HCT116 (cell line): ENCODE data around the gene CCP110. TPM values are rescaled to one million over a fixed set of nuclear protein-coding genes. Genes with fewer than 3 reads are reported as not detected.

Source experiments
- ATAC-seq: fragments of 200-7000 bp; cut with Tn5 transposase; 2 replicates; pipeline ENCODE4 v1.9.1; 2020; ENCODE audit warnings: mild to moderate bottlenecking, moderate library complexity
- BruUV-seq: library from RNA; stranded (reverse); fragments of 400-500 nt; replicated peaks from 2 replicates; lab custom pipeline; 2021; lab: Mats Ljungman, UMichigan
- CTCF ChIA-PET: fragments of 300-600 bp; sonication (Branson Sonifier 250); formaldehyde crosslinking; loops from one replicate; lab custom pipeline; 2021; ENCODE audit warnings: antibody characterized with exemption; lab: Charles Lee
- POLR2A ChIA-PET: fragments of 300-600, 350-600 bp; sonication (Branson Sonifier 250); formaldehyde crosslinking; loops from one replicate; lab custom pipeline; 2021; ENCODE audit warnings: antibody characterized with exemption; lab: Charles Lee
- RAD21 ChIA-PET, 2 experiments: fragments of 300-600 bp; sonication (Branson Sonifier 250); formaldehyde crosslinking; loops; one replicate each; lab custom pipeline; 2023; ENCODE audit warnings: low total read pairs in 2 of 2; ENCODE audit not compliant: uncharacterized antibody in 2 of 2, unreplicated experiment in 2 of 2, low non-redundant PET in 1 of 2; lab: Charles Lee
- DNase-seq: peaks from one replicate; pipeline ENCODE4 v3.0.0-alpha.2; 2010; ENCODE audit warnings: low read depth, low spot score
- H2AFZ ChIP-seq: fragments of 200-600 bp; shearing (Covaris generic), sonication (generic); 2 replicates; pipeline ENCODE4 v1.6.1; 2017; ENCODE audit warnings: low read depth, mixed run types, mixed read lengths, antibody characterized with exemption, low read length; ENCODE audit not compliant: poor library complexity, severe bottlenecking
- H3K27ac ChIP-seq: 2 replicates; pipeline ENCODE4 v1.5.1; 2012; ENCODE audit warnings: low read depth, low read length
- H3K27me3 ChIP-seq: fragments of 200-600 bp; sonication (generic); 2 replicates; pipeline ENCODE4 v1.6.1; 2016; ENCODE audit warnings: mixed run types, low read length, mixed read lengths; ENCODE audit not compliant: insufficient read depth
- H3K36me3 ChIP-seq, 2 experiments: fragments of 200-500 bp in 1 of 2; fragments of 200-600 bp in 1 of 2; sonication (Bioruptor generic) in 1 of 2; sonication (generic) in 1 of 2; 2 replicates each; pipeline versions ENCODE4 v1.5.1 to v1.6.1; 2014 to 2016; ENCODE audit warnings: low read length in 2 of 2, inconsistent platforms in 1 of 2, mixed read lengths in 1 of 2, mixed run types in 1 of 2; ENCODE audit not compliant: insufficient read depth in 2 of 2, control insufficient read depth in 1 of 2
- H3K4me1 ChIP-seq, 2 experiments: fragments of 200-600 bp in 1 of 2; sonication (generic) in 1 of 2; 2 replicates each; pipeline versions ENCODE4 v1.5.1 to v1.6.1; 2012 to 2017; ENCODE audit warnings: low read length in 2 of 2, inconsistent platforms in 1 of 2, mild to moderate bottlenecking in 1 of 2, mixed read lengths in 1 of 2, mixed run types in 1 of 2, moderate library complexity in 1 of 2; ENCODE audit not compliant: insufficient read depth in 2 of 2, control insufficient read depth in 1 of 2
- H3K4me2 ChIP-seq: fragments of 200-600 bp; sonication (generic); 2 replicates; pipeline ENCODE4 v1.6.1; 2017; ENCODE audit warnings: mixed run types, low read length, mixed read lengths
- H3K4me3 ChIP-seq, 2 experiments: fragments of 200-600 bp in 1 of 2; sonication (generic) in 1 of 2; replicated peaks in 1 of 2; 2 replicates each; pipeline ENCODE4 v1.5.1; 2011 to 2016; ENCODE audit warnings: low read length in 2 of 2, control low read depth in 1 of 2, low read depth in 1 of 2, mild to moderate bottlenecking in 1 of 2, mixed read lengths in 1 of 2, mixed run types in 1 of 2
- H3K79me2 ChIP-seq: fragments of 200-600 bp; sonication (generic); 2 replicates; pipeline ENCODE4 v1.6.1; 2017; ENCODE audit warnings: mild to moderate bottlenecking, mixed run types, low read length, moderate library complexity, mixed read lengths; ENCODE audit not compliant: insufficient read depth
- H3K9ac ChIP-seq: fragments of 200-600 bp; sonication (generic); 2 replicates; pipeline ENCODE4 v1.6.1; 2016; ENCODE audit warnings: low read length, mixed read lengths
- H3K9me2 ChIP-seq: fragments of 200-600 bp; sonication (generic), shearing (Covaris generic); 2 replicates; pipeline ENCODE4 v1.6.1; 2017; ENCODE audit warnings: mixed run types, mild to moderate bottlenecking, moderate library complexity; ENCODE audit not compliant: insufficient read depth
- H3K9me3 ChIP-seq, 2 experiments: fragments of 200-500 bp in 1 of 2; fragments of 200-600 bp in 1 of 2; sonication (Bioruptor generic) in 1 of 2; sonication (generic) in 1 of 2; 2 replicates each; pipeline ENCODE4 v1.6.1; 2014 to 2017; ENCODE audit warnings: low read length in 2 of 2, mixed read lengths in 2 of 2, inconsistent platforms in 1 of 2, low read depth in 1 of 2, mild to moderate bottlenecking in 1 of 2, mixed run types in 1 of 2, moderate library complexity in 1 of 2; ENCODE audit not compliant: control insufficient read depth in 1 of 2, insufficient read depth in 1 of 2
- H4K20me1 ChIP-seq: fragments of 200-600 bp; sonication (generic), shearing (Covaris generic); 2 replicates; pipeline ENCODE4 v1.6.1; 2017; ENCODE audit warnings: mixed run types, mild to moderate bottlenecking, moderate library complexity; ENCODE audit not compliant: insufficient read depth
- CTCF ChIP-seq, 3 experiments: fragments of 200-600 bp in 1 of 3; sonication (generic) in 1 of 3; IDR thresholded peaks in 2 of 3; conservative IDR thresholded peaks in 1 of 3; 2 replicates each; pipeline ENCODE4 v1.5.1; 2012 to 2017; ENCODE audit warnings: low read depth in 2 of 3, low read length in 2 of 3, antibody characterized with exemption in 1 of 3, borderline replicate concordance in 1 of 3, control low read depth in 1 of 3, mild to moderate bottlenecking in 1 of 3, mixed read lengths in 1 of 3, mixed run types in 1 of 3, moderate library complexity in 1 of 3; ENCODE audit not compliant: insufficient read depth in 1 of 3
- FOSL1 ChIP-seq: IDR thresholded peaks from 2 replicates; pipeline ENCODE4 v1.6.1; 2012; ENCODE audit warnings: low read depth
- JUND ChIP-seq: IDR thresholded peaks from 2 replicates; pipeline ENCODE4 v1.6.1; 2012
- POLR2A ChIP-seq: IDR thresholded peaks from 2 replicates; pipeline ENCODE4 v1.7.0; 2011; ENCODE audit warnings: borderline replicate concordance; ENCODE audit not compliant: insufficient read depth, insufficient read length; ENCODE audit errors: extremely low read depth
- SIN3A ChIP-seq: IDR thresholded peaks from 2 replicates; pipeline ENCODE4 v1.6.1; 2012; ENCODE audit warnings: low read depth
- ZBTB33 ChIP-seq: IDR thresholded peaks from 2 replicates; pipeline ENCODE4 v1.6.1; 2011; ENCODE audit warnings: mild to moderate bottlenecking, low read length, moderate library complexity; ENCODE audit not compliant: insufficient replicate concordance; ENCODE audit errors: extremely low read depth
- intact Hi-C: fragments of 100-400 bp; cut with micrococcal nuclease; formaldehyde crosslinking; loops from 2 replicates; pipeline ENCODE4 v1.10.0; 2022
- total RNA-seq: library from RNA; stranded (reverse); gene quantifications from one replicate; pipeline ENCODE4 v1.2.1, GENCODE V29; 2021; ENCODE audit not compliant: unreplicated experiment

Gene CCP110
- total RNA-seq, 1 experiment from 2014 or later: 21.4 TPM

GRCh38 chr16:19548144-19548543 lies 24.4 kb downstream of the CCP110 start:
- BruUV-seq: no TSS peak
- no peaks in the 10 kb centered on the region for H3K4me1 ChIP-seq
- H3K9me2 ChIP-seq: no peaks in the 10 kb centered on the region
- ATAC-seq (no peak), DNase-seq (no peak)
- intact Hi-C loops: no loop called here
- TF ChIP-seq CTCF (IDR thresholded peaks at IDR 0.05 in 2 of 3, conservative IDR thresholded peaks at IDR 0.05 in 1 of 3; ENCODE audit: borderline replicate concordance in 1 of 3, insufficient read depth in 1 of 3, low read depth in 2 of 3, low read length in 2 of 3) (no peak), POLR2A (no peak), JUND (no peak), ZBTB33 (no peak), SIN3A (no peak), FOSL1 (no peak)
- no peak overlapping the region for H3K9ac ChIP-seq
- H3K4me2 ChIP-seq: no peak overlapping the region
- peaks cover 25 to 36% of the 10 kb centered on the region in 2 experiments for H3K36me3 ChIP-seq
- ChIA-PET POLR2A (no interaction called here), RAD21 (no interaction called here), CTCF (no interaction called here)
- H3K27ac ChIP-seq: no peak overlapping the region
- H2AFZ ChIP-seq: no peak overlapping the region
- no peaks in the 10 kb centered on the region for H3K27me3 ChIP-seq
- no peaks in the 10 kb centered on the region for H4K20me1 ChIP-seq
- no peak overlapping the region for H3K4me3 ChIP-seq
- H3K9me3 ChIP-seq: no peaks in the 10 kb centered on the region
- no peaks in the 10 kb centered on the region for H3K79me2 ChIP-seq
